WTC11 (cell line): Measurements from ENCODE around the gene GFRA1.

Experiments used
- RELA ChIP-seq: sonication (generic); formaldehyde crosslinking; IDR thresholded peaks from 2 replicates; pipeline ENCODE4 v1.8.1; 2022; ENCODE audit warnings: missing genetic modification reagents, mild to moderate bottlenecking, borderline replicate concordance
- SP1 ChIP-seq: sonication (generic); formaldehyde crosslinking; conservative IDR thresholded peaks from 2 replicates; pipeline ENCODE4 v1.8.1; 2022; ENCODE audit warnings: missing genetic modification reagents
- USF1 ChIP-seq: sonication (generic); formaldehyde crosslinking; IDR thresholded peaks from 2 replicates; pipeline ENCODE4 v1.8.0; 2022; ENCODE audit warnings: mild to moderate bottlenecking, missing genetic modification reagents

GRCh38 chr10:116143673-116144222 lies 129.3 kb downstream of the GFRA1 start:
- no peak for TF ChIP-seq RELA (CRISPR knock-in tag)
- no peak for TF ChIP-seq USF1 (CRISPR knock-in tag)
- no peak for TF ChIP-seq SP1 (CRISPR knock-in tag)
